C4-2B (cell line): ENCODE results near the gene ZFP62.

Source experiments
- H3K27ac ChIP-seq: fragments of 450-650 bp; 2 replicates; pipeline ENCODE4 v1.5.1; 2017
- ZFX ChIP-seq: fragments of 450-650 bp; IDR thresholded peaks from 2 replicates; pipeline ENCODE4 v1.6.1; 2017
- TF ChIP-seq, protein P1 (sequence below): fragments of 450-650 bp; conservative IDR thresholded peaks from 2 replicates; pipeline ENCODE4 v1.5.1; 2017; ENCODE audit warnings: mild to moderate bottlenecking

The ZFP62 gene

DNA sequence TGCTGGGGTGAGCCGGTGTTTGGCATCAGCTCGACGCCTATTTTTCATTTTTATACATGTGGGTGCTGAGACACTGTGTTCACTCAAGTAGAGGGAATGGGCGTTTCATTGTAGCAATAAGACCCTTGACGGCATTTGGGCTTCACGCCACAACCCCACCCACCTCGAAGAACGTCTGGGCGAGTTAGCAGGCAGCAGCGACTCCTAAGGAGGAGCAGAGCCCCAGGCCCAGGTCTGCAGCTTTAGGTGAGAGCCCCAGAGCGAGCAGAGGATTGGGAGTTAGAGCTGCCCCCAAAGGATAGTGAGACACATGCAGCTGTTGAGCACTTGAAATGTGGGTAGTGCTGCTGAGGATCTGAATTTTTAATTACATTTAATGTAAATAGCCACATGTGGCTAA lies 1.6 kb upstream of the ZFP62 start:
- TF ChIP-seq, protein P1, sequence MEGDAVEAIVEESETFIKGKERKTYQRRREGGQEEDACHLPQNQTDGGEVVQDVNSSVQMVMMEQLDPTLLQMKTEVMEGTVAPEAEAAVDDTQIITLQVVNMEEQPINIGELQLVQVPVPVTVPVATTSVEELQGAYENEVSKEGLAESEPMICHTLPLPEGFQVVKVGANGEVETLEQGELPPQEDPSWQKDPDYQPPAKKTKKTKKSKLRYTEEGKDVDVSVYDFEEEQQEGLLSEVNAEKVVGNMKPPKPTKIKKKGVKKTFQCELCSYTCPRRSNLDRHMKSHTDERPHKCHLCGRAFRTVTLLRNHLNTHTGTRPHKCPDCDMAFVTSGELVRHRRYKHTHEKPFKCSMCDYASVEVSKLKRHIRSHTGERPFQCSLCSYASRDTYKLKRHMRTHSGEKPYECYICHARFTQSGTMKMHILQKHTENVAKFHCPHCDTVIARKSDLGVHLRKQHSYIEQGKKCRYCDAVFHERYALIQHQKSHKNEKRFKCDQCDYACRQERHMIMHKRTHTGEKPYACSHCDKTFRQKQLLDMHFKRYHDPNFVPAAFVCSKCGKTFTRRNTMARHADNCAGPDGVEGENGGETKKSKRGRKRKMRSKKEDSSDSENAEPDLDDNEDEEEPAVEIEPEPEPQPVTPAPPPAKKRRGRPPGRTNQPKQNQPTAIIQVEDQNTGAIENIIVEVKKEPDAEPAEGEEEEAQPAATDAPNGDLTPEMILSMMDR, result no peak
- no peak for TF ChIP-seq ZFX
- no peak overlapping the region for H3K27ac ChIP-seq

DNA sequence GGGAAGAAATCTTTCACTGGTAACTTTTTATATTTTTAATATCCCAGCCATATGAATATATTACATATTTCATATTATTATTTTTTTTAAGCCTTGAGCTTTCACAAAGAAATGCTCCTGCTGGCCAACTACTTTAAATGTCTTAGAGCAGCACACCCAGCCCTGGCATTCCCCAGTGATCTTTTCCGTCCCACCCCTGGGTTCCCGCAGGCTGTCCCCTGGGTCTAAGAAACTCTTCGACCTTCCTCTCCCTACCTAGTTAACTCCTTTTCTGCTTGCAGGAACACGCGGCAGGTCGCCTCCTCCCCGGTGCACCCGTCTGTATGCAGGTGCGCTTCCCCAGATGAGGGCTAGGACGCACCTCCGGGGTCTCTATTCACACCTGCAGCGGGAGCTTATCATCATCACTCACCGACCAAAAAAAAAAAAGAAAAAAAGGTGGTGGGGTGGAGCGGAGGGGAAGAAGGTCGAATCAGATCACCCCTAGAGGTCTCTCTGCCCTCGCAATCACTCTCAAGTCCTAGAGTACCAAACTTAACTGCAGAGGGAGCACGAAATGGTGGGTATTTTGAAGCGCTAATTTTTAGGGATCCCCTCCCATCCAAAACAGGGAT lies 696 bp downstream of the ZFP62 start:
- no peak for TF ChIP-seq ZFX
- TF ChIP-seq, protein P1, result peak; percentile 53
- H3K27ac ChIP-seq, result peak overlapping the region; percentile 97

DNA sequence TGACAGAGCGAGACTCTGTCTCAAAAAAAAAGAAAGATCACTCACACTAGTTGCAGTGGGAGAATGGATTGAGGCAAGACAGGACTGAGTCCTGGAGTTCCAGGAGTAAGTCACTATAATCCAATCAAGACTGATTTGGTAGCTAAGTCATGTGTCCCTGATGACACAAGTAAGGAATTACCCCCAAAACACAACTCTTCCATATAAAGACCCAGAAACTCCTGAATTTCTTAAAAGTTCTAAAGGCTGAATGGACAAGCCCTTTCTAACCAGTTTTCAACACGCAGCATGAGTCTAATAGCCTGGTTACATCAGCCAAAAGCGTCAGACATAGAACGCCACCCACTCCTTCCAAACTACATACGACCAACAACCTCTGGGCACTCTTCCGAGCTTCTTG lies 2.5 kb downstream of the ZFP62 start:
- TF ChIP-seq, protein P1, result no peak
- TF ChIP-seq ZFX, result no peak
- no peak overlapping the region for H3K27ac ChIP-seq

DNA sequence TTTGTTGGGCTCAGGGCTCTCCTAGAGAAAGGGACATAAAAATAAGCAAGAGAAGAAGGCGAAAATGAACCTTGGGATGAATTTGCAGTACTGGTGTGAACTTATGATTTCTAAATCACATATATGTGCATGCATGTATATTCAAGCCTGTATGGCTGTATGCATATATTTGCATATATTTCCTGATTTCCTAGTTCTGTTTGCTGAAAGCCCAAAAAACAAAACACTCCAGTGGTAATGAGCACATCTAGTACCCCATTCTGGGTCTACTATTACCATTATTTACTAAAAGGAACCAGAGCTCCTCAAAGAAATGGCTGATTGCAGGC lies 7.3 kb downstream of the ZFP62 start:
- TF ChIP-seq, protein P1, result no peak
- TF ChIP-seq ZFX, result no peak

DNA sequence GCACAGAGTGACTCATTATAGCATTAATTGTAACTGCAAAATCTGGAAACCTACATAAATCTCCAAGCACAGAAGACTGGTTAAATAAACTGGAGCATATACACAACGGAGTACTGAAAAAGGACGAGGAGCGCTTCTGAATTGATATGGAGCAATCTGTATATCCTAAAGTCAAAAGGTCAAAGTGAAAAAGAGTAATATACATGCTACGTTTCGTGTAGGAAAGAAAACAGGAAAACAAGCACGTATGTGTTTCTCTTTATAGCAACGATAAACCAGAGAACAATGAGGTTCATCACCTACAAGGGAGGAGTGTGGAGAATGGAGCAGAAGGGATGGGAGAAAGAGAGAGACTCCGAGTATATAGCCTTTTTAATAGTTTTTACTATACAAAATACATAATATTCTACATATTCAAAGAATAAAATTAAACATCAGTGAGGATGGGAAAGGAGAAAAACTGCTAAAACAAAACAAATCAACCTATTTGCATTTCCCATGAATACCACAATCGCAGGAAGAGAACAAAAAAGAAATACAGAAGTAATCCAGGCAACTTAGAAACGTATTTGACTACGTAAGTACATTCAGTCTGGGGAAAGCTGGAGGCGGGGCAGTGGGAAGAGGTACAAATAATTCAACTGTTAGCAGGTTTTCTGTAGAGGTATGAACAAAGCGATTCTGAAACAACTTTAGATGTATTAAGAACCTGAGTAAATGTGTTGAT lies 7.8 kb downstream of the ZFP62 start:
- no peak for TF ChIP-seq ZFX
- TF ChIP-seq, protein P1, result no peak
- no peak overlapping the region for H3K27ac ChIP-seq

More for the DNA sequence above, 7.3 kb downstream of the ZFP62 start:
- H3K27ac ChIP-seq, result no peak overlapping the region

DNA sequence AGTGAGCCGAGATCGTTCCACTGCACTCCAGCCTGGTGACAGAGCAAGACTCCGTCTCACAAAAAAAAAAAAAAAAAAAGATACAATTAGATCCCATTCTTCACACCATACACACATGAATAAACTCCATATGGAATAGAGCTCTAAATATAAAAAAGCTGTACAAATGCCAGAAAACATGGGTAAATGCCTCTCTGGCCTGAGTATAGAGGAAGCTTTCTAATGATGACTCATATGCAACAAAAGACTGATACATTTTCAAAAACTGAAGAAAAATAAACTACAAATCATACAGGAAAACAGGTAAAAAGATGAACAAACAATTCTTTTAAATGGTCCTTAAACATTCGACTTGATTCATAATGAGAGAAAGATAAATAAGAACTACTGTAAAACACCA lies 8.6 kb downstream of the ZFP62 start:
- TF ChIP-seq, protein P1, result no peak
- TF ChIP-seq ZFX, result no peak

DNA sequence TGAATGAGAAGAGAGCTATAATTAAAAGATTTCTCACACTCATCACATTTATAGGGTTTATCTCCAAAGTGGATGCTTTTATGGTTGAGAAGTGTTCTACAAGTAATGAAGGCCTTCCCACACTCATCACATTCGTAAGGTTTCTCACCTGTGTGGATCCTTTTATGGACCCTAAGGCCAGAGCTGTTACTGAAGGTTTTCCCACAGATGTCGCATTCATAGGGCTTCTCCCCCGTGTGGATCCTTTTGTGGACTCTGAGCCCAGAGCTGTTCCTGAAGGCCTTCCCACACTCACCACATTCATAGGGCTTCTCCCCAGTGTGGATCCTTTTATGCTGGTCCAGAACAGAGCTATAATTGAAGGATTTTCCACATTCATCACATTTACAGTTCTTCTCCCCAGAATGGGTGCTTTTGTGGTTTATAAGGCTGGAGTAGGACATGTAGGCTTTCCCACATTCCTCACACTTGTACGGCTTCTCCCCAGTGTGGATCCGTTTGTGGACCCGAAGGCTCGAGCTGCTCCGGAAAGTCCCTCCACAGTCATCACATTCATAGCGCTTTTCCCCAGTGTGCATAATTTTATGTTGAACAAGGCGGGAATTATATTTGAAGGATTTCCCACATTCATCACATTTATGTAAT lies 10.5 kb downstream of the ZFP62 start:
- TF ChIP-seq, protein P1, result no peak
- TF ChIP-seq ZFX, result no peak
- H3K27ac ChIP-seq, result no peak overlapping the region

More for the DNA sequence above, 8.6 kb downstream of the ZFP62 start:
- no peak overlapping the region for H3K27ac ChIP-seq
